Measurements from ENCODE around the gene ART3.
A peak's percentile ranks its signal among the peaks of the same experiment; 100 is the strongest.

The ART3 gene

DNA sequence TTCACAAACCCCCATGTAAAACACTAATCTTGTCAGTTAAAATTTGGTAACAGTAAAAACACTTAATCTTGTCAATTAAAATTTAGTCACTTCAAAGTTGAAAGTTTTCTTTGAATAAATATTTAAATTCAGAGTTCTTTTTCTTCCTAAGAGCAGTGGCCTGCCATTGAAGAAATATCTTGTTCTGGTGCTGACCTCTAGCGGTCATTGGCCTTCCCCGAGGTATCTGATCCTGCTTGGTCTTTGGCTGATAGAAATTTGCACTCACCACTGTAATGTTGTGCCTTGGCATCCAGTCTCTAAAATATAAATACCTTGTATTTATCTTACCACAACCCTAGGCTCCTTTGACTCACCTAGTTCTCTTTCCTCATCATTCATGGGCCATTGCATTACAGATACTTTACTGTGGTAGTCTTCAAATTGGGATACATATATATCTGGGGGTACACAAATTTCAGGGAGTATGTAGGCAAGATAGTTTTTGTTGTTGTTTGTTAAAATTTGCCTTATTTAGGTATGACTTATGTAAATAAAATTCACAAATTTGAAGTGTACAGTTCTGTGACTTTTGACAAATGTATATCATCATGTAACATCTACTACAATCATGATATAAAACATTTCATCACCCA is 6.7 kb upstream of the ART3 start:
- peak; percentile 55 to 66 for DNase-seq (ENCODE audit: low read depth in 2 of 2)

DNA sequence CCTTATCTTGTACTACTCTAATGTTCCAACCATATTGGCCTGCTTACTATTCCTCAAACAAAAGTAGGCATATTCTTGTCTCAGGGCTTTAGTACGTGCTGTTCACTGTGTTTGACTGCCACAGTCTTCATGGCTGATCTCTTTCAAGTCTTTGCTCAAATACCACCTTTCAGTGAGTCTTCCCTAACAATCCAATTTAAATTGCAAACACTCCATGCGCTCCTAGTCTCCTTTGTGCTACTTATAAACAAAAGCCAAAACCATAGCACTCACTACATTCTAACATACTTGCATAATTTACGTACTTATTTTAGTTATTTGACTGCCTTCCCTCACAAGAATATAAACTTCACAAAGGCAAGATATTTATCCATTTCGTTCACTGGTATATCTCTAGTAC is 1.7 kb upstream of the ART3 start:
- no peak for DNase-seq (ENCODE audit: low read depth in 2 of 2)

DNA sequence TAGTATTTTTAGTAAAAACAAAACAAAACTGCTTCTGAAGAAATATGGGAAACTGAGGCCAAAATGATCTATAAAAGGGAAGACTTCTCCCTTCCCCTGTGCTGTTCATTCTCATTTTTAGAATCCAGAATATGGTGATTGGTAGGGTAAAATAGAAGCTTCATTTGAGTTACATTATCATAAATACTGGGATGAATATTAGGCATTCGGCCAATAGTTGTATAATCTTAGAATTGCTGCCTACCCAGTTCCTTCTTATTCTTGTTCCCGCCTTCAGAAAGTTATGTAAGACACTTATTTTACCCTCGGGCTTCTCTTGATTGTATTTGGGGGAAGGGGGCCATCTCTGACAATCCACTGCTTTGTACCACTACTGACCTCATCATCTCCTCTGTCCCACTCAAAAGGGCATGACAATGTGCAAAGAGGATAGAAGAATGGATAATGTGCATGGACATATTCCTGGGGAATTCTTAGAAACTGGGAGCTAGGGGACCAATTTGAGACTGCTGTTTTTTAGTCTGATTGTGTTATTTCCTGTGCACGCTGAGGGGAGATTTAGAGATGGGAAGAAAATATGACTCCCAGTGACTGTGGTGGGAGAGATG is 588 bp downstream of the ART3 start:
- no peak for DNase-seq (ENCODE audit: low read depth in 2 of 2)

DNA sequence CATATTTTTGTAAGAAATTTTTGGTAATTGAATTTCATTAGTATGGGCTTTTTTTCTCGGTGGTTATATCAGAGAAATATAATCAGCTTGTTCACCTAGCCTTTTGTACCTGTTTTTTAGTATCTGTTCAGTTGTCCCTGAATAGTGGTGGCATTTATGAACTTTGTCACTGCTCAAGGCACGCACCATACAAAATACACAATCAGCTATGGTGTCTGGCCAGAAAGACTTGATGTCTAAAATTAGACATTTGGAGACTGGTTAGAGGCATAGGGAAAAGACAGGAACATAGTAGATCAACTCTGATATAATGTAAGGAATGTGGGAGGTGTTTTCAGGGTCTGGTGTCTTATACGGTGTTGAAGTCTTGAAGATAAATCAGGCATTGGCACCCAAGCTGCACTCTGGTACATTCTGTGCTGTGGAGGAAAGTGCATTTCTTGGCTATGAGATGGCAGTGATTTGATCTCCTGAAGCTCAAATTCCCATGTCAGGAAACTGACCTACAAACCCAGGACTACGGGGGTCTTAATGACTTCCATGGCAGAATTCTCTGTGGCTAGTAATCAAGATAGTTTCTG is 3.6 kb downstream of the ART3 start:
- no peak for DNase-seq (ENCODE audit: low read depth in 2 of 2)

DNA sequence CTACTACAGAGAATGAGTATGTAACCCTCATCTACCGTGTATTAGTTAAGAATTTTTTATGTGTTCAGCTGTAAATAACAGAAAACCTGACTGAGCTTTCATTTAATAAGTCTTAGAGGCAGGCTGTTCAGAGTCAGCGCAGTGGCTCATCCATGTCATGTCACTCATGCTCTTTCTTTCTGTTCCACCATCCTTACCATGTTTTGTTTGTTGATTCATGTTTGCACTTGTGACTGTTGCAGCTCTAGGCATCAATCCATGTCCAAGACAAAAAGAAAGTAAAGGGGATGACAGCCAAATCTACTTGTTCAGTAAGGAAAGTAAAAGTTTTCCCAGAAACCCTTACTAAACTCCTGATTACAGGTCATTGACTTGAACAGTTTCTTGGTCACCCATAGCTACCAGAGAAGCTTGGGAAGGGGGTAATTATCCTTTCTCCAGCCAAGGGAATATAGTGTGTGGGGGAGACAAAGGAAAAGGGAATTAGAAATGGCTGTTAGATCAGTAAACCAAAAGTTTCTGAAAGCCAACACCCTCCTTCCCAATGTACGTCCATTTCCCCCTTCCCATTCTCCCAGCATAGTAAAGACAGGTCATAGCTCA is 9.0 kb downstream of the ART3 start:
- DNase-seq (ENCODE audit: low read depth in 2 of 2), result no peak

DNA sequence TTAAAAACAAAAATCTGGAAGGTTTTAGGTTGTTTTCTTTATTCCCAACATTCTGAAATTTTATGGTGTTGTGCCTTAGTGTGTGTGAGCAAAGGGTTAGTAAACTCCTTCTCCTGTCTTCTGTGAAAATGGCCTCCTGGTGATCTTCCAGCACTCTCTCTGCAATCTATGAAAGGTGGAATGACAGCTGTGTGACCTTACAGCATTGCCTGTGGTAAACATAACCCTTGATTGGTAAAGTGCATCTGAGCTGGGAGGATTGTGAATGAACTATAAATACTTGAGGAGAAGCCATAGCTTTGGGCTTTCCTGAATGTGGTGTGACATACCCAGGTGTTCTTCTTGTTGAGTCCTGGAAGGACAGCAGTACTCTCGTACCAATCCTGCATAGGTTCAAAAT is 10.0 kb downstream of the ART3 start:
- no peak for DNase-seq (ENCODE audit: low read depth in 2 of 2)

DNA sequence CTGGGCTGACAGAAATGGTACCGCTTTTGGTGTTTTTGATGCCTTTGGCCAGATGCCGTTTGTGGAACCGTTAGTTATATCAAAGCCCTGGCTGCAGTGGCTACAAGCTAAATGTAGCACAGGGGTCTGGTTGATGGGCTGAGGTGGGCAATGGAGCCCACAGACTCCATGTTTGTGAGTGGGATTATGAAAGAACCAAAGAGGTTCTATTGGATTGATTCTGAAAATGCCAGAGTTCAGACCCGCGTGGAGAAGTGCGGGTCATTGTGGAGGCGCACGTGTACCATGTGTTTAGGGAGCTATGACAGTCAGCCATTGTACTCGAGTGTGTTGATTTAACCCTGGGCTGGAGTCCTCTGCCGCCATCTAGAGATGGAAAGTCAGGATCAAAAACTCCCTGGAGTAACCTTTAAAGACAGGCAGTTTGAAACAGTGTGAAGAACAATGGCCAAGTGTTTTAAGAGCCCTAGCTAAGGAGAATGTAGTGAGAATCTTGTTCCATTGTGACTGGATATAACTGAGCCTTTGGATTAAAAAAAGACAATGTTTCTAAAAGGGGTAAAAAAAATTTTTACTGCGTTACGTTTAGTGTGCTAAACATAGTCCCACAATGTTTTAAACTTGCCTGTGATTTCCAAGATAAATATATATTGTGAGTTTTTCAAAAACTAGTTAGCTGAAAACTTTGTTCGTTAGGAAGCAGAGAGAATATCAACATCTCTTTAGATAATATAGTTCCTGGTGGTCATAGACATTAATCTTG is 12.7 kb downstream of the ART3 start:
- DNase-seq (ENCODE audit: low read depth in 2 of 2), result no peak

DNA sequence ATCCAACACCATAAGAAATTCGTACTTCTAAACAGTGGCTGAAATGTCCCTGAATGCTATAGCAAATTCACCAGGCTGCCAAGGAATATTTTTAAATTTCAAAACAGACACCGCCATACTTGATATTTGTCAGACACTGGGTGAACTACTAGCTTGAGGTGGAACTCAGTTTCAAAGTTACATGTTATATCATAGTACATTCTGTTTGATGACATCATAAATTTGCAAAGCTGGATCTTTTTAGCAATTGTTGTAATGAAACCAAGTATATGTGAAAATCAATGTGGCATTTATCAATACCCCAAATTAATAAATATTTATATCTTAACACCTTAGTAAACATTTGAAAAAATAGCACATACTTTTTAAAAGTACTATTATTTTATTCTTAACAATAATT is 14.2 kb downstream of the ART3 start:
- no peak for DNase-seq (ENCODE audit: low read depth in 2 of 2)

DNA sequence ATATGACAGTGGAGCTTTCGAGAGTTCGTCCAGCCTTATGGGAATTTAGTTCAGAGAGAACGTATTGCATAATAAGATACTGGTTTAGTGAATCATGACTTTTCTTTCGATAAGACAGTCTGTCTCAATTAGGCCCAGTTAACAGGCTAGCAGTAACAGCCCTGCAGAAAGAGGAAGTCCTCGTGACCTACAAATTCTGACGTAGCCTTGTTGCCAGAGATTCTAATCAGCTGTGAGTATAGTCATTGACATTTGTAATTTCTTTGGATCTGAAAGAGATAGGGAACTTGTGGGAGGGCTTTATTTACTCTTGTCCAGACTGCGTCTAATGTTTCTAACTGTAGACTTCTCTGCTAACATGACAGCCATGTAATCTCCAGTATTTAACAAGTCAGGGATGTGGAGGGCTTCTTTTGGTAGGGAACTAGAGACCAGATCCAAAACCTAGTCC is 15.8 kb downstream of the ART3 start:
- DNase-seq (ENCODE audit: low read depth in 2 of 2), result no peak

DNA sequence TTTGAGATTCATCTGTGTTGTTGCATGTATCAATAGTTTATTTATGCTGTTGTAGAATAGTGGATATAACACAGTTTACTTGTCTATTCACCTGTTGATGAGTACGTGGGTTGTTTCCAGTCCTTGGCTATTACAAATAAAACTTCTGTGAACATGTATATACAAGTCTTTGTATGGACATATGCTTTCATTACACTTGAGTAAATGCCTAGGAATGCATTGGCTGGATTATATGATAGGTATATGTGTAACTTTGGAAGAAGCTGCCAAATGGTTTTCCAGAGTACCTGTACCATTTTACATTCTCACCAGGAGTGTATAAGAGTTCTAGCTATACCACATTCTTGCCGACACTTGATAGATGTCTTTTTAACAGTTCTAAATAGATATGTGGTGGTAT is 16.5 kb downstream of the ART3 start:
- DNase-seq (ENCODE audit: low read depth in 2 of 2), result no peak

DNA sequence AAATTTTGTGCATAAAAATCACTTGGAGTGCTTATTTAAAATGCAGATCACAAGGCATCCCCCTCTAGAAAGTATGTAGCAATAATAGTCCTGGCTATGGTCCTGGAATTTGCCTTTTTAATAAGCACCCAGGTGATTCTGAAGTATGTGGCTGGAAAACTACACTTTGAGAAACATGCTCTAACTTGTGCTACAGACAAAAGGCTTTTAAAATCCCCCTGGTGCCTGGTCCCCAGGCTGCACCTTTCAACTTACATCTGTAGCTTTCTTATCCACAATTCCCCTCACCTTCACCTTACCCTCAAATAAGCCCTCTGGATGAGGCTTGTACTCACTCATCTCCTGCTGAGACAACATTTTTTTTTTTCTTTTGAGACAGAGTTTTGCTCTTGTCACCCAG is 21.1 kb downstream of the ART3 start:
- no peak for DNase-seq (ENCODE audit: low read depth in 2 of 2)

DNA sequence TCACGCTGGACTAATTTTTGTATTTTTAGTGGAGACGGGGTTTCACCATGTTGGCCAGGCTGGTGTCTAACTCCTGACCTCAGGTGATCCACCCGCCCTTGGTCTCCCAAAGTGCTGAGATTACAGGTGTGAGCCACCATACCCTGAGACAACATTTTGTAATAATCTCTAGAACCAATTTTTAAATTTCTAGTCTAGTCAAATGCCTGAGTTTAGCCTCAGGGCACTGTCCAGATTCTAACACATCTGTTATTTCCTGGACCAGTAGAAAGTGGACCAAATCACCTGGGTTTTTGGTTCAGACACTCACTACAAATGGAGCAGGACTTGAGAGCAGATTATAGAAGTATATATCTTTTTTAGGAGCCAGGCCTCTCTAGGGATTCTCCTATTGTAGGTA is 21.6 kb downstream of the ART3 start:
- DNase-seq (ENCODE audit: low read depth in 2 of 2), result no peak

DNA sequence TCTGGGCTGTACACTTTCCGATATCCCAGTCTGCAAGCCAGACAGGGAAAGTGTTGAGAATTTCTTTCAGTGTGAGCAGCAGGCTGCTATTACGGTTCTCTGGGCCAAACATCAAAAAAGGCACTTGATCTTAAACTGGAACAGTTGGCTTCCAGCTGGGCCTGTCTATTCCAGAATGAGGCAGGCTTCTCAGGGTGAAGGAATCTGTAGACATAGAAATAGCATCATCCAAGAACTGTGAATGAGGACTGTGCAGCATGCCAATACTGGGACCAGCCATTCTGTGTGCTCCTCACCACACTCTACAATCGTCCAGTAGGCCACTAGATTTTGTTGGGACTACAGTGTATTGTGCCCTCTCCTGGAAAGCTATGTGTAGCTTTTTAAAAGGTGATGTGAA is 31.1 kb downstream of the ART3 start:
- DNase-seq (ENCODE audit: low read depth in 2 of 2), result no peak

DNA sequence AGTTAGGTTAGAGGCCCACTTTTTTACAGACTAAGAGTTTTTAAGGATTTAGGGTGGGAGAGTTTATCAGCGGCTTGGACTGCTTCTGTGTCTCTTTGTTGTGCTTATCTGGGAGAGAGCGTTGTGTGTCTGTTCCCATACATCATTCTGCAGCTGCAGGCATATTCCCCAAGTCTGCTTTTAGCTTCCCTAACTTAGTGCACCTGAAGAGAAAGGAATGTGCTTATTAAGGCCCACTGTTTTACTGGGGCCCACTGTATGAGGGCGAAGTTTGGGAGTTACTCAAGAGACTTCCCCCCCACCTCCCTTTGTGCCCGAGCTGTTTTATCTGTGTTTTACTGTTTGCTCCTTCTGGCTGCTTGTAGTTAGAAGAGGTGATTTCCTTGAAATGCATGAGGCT is 31.9 kb downstream of the ART3 start:
- DNase-seq (ENCODE audit: low read depth in 2 of 2), result no peak

DNA sequence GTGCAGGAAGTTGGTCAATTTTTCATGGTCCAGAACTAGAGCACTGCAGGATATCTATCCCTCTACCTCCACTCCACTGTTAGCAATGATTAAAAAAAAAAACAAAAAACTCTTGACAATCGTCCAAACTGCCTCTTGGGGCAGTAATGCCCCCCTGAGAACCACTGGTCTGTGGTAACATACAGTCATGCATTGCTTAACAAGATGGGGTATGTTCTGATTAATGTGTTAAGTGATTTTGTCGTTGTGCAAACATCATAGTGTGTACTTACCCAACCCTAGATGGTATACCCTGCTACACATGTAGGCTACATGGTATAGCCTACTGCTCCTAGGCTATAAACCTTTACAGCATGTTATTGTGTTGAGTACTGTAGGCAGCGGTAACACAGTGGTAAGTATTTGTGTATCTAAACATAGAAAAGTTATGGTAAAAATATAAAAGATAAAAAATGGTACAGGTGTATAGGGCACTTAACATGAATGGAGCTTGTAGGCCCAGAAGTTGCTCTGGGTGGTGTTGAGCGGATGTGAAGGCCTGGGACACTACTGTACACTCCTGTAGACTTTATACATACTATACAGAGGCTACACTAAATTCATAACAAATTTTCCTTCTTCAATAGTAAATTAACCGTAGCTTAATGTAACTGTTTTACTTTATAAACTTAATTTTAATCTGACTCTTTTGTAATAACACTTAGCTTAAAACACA is 34.1 kb downstream of the ART3 start:
- no peak for DNase-seq (ENCODE audit: low read depth in 2 of 2)

DNA sequence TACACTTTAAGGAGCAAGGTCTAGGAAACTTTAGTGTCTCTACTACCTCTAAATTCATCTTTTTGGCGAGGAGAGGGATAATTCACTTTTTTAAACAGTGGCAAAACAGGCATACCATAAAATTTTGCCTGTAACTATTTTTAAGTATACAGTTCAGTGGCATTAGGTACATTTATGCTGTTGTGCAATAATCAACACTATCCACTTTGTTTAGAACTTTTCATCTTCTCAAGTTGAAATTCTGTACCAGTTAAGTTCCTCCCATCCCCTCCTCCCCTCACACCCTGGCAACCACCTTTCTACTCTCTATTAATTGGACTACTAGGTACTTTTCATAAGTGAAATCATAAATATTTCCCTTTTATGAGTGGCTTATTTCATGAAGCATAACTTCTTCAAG is 42.3 kb downstream of the ART3 start:
- no peak for DNase-seq (ENCODE audit: low read depth in 2 of 2)

DNA sequence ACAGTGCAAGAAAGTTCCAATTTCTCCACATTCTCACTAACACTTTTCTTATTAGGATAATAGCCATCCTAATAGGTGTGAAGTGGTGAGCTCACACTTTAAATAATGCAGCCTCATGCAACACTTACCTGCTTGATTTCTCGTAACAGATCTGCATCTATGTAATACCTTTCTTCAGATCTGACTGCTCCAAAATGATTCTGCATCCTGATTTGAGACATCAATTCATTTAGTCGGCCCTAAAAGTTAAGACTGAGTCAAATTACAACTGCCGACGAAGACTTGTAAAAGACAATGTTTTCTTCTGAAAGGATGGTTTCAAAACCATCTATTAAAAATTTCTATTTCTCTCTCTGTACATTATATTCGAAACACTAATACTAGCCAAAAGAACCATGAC is 43.0 kb downstream of the ART3 start:
- no peak for DNase-seq (ENCODE audit: low read depth in 2 of 2)

DNA sequence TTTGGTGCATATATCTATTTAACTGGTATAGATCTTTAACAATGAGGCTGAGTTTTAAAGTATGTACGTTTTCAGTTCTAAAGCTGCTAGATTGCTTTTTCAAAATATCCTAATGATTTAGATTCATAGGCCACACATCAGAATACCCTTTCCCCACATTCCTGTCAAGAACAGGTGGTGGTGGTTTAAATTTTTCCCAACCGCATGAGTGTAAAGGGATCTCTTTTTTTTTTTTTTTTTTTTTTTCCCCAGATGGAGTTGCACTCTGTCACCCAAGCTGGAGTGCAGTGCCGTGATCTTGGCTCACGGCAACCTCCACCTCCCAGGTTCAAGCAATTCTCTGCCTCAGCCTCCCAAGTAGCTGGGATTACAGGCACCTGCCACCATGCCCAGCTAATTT is 45.7 kb downstream of the ART3 start:
- no peak for DNase-seq (ENCODE audit: low read depth in 2 of 2)

DNA sequence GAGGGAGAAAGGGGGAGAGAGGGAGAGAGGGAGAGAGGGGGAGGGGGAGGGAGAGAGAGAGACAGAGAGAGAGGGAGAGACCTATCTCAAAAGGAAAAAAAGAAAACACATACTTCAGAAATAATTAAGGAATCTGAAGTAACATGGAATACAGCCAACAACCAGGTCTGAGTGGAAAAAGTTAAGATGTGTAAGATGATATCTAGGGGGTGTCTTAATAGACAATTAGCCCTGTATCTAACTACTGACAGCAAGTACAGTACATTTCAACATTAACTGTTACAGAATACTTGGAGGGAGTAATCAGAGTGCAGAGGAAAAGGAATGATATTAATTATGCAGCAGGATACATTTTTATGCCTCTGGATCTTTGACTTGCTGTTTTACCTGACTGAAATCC is 51.3 kb downstream of the ART3 start:
- DNase-seq (ENCODE audit: low read depth in 2 of 2), result no peak

DNA sequence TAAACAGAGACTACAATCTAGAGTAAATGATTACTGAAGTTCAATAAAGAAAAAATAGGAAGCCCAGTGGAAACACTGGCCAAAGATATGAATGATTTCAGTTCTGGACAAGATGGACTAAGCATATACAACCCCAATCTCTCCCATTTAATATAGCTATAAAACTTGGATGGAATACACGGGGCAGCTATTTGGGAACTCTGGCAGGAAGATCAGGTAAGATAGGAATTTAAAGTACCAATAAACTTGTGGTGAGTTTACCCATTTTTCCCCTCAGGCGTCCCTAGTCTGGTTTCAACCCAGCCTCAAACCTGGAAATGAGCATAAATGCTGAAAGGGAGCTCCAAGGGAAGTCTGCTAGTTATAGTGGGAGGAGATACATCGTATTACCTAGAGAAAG is 53.2 kb downstream of the ART3 start:
- no peak for DNase-seq (ENCODE audit: low read depth in 2 of 2)

DNA sequence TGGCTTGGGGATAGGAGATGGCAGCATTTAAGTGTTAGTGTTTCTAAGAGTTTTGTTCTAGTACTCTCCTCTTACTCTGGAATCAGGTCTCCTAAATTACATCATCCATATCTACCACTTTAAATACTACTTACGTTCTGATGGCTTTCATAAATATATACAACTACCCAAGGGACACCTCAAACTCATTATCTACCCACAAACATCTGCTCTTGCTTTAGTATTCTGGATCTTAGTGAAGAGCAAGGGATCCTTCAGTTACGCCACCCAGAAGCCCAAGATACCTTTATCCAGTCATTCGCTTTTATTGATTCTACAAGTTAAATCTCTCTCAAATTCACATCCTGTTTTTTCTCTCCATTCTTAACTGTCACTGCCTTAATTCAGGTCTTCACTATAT is 66.7 kb downstream of the ART3 start:
- no peak for DNase-seq (ENCODE audit: low read depth in 2 of 2)

DNA sequence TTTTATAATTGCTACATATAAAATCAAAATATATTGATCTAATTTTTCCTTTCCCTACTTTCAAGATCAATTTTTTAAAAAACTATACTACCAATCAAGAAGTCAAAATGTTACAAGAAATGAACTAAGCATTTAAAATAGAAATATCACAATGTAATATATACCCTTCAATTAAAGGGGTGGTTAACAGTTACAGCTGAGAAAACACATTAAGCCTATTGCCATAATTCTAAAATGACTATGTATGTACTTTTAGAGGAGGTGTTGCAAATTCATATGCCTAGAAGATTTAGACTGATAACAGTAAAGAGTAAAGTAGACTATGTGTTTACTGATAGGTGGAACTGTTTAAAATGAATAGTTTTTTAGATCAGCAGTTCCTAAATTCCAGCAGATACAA is 70.0 kb downstream of the ART3 start:
- no peak for DNase-seq (ENCODE audit: low read depth in 2 of 2)

Data from stimulated activated CD4-positive, alpha-beta T cell treated with anti-CD3 and anti-CD28 coated beads, Interleukin-4, amount 100 ng/mL, for 48 hours (primary cell).